ENCODE measurements around the gene JUP. TPM values are rescaled to one million over a fixed set of nuclear protein-coding genes. Genes with fewer than 3 reads are reported as not detected.

Gene JUP
- polyA plus RNA-seq, 1 donor, result 163 TPM

- no peak for DNase-seq
Observed at GRCh38 chr17:41724476-41725050, 61.9 kb downstream of the JUP start.

GRCh38 chr17:41723801-41724475 lies 62.6 kb downstream of the JUP start:
- no peak for DNase-seq

DNA sequence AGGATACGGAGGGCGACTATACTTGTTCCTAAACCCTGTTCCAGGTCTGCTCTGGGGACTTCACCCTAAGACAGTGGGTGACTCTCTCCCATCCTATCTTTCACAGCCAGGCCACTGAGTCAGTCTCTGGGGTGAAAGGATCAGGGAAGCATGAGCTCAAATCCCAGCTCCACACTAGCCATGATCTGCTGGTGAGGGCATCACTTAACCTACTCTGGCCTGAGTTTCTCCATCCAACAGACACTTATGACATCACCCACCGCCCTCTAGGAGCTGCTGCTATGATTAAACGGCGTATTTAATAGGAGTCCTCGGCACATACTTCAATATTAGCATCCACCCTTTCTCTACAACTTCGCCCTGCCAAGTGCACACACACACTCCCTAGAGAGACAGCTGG lies 64.3 kb downstream of the JUP start:
- no peak for DNase-seq

GRCh38 chr17:41718287-41718645 lies 68.2 kb downstream of the JUP start:
- no peak for DNase-seq

DNA sequence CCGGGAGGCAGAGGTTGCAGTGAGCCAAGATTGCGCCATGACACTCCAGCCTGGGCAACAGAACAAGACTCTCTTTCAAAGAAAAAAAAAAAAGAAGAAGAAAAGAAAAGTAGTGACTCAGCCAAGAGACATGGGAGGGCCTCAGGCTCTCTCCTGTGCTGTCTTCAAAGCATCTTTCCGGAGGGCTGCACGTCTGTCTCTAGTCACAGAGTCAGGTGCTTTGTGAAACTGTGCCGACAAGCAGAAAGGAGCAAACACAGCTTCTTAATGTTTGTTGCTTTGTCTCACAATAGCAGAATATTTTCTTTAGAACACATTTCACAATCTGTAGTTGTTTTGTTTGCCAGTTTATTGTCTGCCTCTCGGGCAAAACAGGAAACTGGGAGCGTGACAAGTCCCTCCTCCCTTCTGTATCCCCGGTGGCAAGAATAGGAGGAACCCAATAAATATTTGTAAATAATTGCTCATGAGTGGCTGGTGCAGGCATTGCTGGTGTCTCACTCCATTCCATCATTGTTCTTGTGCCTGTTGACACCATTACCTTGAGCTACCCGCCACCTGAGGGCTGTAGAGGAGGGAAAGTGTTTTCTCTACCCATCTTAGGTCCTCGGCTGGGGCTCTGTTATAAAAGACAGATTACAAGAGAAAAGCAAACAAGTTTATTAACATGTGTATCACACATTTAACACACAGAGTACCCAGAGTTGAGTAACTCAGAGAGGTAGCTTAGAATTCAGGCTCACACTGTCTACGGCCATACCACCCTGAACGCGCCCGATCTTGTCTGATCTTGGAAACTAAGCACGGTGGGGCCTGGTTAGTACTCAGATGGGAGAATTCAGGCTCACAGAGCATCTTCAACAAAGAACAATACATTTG lies 68.9 kb downstream of the JUP start:
- no peak for DNase-seq

DNA sequence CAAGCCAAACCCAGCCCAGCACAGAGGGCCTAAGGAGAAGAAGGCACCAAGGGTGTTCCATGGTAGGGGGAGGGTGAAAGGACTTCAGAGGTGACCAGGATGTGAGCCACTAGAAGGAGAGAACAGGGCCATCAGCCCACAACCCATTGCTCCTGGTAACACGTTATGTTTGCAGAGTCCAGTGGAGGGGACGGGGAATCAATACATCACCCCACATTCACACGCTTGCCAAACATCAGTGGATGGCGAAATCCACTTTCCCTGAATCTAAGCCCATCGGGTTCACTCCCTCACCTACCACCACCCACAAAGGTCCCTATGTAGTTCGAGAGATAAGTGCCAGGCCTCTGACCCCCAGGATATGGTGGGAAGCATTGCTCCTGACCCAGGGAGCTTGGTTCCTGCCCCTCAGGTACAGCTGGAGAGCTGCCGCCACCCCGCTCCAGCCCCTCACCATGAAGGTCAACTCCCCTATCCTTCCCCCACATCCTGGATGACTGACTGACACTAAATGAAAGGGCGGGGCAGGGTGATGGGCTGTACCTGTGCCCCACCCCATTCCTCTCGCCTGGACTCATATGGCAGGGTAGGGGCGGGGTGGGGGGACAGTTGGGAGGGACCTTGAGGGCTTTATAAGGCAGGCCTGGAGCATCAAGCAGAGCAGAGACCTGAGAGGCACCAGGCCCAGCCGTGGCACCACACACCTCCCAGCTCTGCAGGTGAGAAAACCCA lies 74.7 kb downstream of the JUP start, which contains the start of gene GAST:
GAST (plus strand) TSS at position 663 of the 732 bp plus-strand sequence. CDS start 3,106 bp downstream, outside the sequence.
- DNase-seq, result no peak

DNA sequence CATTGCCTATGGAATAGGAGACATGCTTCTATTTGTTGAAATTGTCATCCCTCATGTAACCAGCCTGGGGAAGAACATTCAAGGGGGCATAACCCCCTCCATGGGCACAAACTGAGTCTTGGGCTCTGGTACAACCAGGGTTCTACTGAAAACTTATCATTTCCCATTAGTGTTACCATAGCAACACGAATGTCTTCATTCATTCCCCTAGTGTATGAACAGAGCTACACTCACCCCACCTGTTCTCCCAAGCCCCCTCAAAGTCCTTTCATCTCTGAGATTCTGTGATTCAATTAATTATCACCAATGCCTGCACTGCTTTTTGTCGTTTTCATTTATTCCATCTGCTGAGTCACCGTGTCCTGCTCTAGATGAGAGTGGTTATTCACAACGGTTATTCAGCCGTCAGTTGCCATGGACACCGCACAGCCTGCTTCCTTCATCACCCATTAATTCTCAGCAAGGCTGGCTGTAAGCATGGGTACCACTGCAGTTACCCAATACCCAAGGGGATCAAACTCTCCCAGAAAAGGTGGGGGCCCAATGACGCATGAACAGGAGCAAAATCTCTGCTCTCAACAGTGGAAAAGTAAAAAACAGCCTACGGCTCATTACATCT lies 75.9 kb downstream of the JUP start:
- DNase-seq, result no peak

- no peak for DNase-seq
Observed at GRCh38 chr17:41707803-41708669, 78.5 kb downstream of the JUP start.

- no peak for DNase-seq
Observed at GRCh38 chr17:41705271-41705991, 81.1 kb downstream of the JUP start.

Other genes with a start within 250 kb of the JUP start
- gene KRT9, start 214.7 kb downstream of the JUP start, polyA plus RNA-seq (ENCODE audit: insufficient read length), result not detected
- gene KRT14, start 199.8 kb downstream of the JUP start, polyA plus RNA-seq (ENCODE audit: insufficient read length), result not detected
- gene KRT16, start 173.9 kb downstream of the JUP start, polyA plus RNA-seq (ENCODE audit: insufficient read length), result not detected
- gene KRT17, start 162.1 kb downstream of the JUP start, polyA plus RNA-seq (ENCODE audit: insufficient read length), result 1.1 TPM
- gene EIF1, start 97.8 kb downstream of the JUP start, polyA plus RNA-seq (ENCODE audit: insufficient read length), result 702 TPM
- gene GAST, start 74.4 kb downstream of the JUP start, polyA plus RNA-seq (ENCODE audit: insufficient read length), result not detected
- 1.3 TPM for gene HAP1, start 52.1 kb downstream of the JUP start, polyA plus RNA-seq (ENCODE audit: insufficient read length)
- 37.8 TPM for gene P3H4, start 25.2 kb upstream of the JUP start, polyA plus RNA-seq (ENCODE audit: insufficient read length)
- 148 TPM for gene FKBP10, start 26.3 kb upstream of the JUP start, polyA plus RNA-seq (ENCODE audit: insufficient read length)
- gene NT5C3B, start 49.5 kb upstream of the JUP start, polyA plus RNA-seq (ENCODE audit: insufficient read length), result 93.8 TPM
- gene KLHL10, start 51.1 kb upstream of the JUP start, polyA plus RNA-seq (ENCODE audit: insufficient read length), result 0.50 TPM
- gene KLHL11, start 78.7 kb upstream of the JUP start, polyA plus RNA-seq (ENCODE audit: insufficient read length), result 12.4 TPM
- 86.0 TPM for gene ACLY, start 132.2 kb upstream of the JUP start, polyA plus RNA-seq (ENCODE audit: insufficient read length)
- 8.7 TPM for gene ODAD4, start 143.9 kb upstream of the JUP start, polyA plus RNA-seq (ENCODE audit: insufficient read length)
- 62.5 TPM for gene CNP, start 180.1 kb upstream of the JUP start, polyA plus RNA-seq (ENCODE audit: insufficient read length)
- gene DNAJC7, start 230.7 kb upstream of the JUP start, polyA plus RNA-seq (ENCODE audit: insufficient read length), result 178 TPM
- 49.4 TPM for gene NKIRAS2, start 233.4 kb upstream of the JUP start, polyA plus RNA-seq (ENCODE audit: insufficient read length)

Data from left kidney (tissue), 2 donors.